Colonic mucosa (tissue), 4 donors: Measurements from ENCODE around the gene JAG2. TPM values are rescaled to one million over a fixed set of nuclear protein-coding genes. Genes with fewer than 3 reads are reported as not detected.

Source experiments
- DNase-seq: peaks from one replicate; pipeline ENCODE4 v3.0.0-alpha.2; 2020
- H3K27ac ChIP-seq: fragments of 200-600 bp; one replicate; pipeline ENCODE4 v1.8.0; 2021
- H3K27me3 ChIP-seq: fragments of 200-600 bp; one replicate; pipeline ENCODE4 v1.8.0; 2021
- H3K36me3 ChIP-seq: fragments of 200-600 bp; one replicate; pipeline ENCODE4 v1.8.0; 2021
- H3K4me1 ChIP-seq: fragments of 200-600 bp; one replicate; pipeline ENCODE4 v1.8.0; 2021; ENCODE audit warnings: mild to moderate bottlenecking
- H3K4me3 ChIP-seq: fragments of 200-600 bp; one replicate; pipeline ENCODE4 v1.8.0; 2021
- H3K9ac ChIP-seq, 2 donors: one replicate each; pipeline ENCODE4 v1.7.0; 2013; ENCODE audit warnings: control low read depth in 2 of 2, low read depth in 2 of 2, low read length in 2 of 2
- H3K9me3 ChIP-seq: fragments of 200-600 bp; one replicate; pipeline ENCODE4 v1.8.0; 2021
- intact Hi-C: fragments of 100-400 bp; cut with DNase I; formaldehyde crosslinking; loops from one replicate; pipeline ENCODE4 v1.14.1; 2022
- total RNA-seq, 2 donors: library from RNA; stranded (reverse); fragmentation: NEBNext Ultra II Directional in 1 of 2; extraction: Animal tissue kit (Norgen Biotek cat#: 25700) in 1 of 2; gene quantifications; one replicate each; pipeline ENCODE4 v1.2.1, GENCODE V29; 2021
- TF ChIP-seq, protein P1 (sequence below): fragments of 200-600 bp; IDR thresholded peaks from one replicate; pipeline ENCODE4 v1.8.0; 2022; ENCODE audit warnings: antibody characterized with exemption, mild to moderate bottlenecking
- donor health status: healthy.
- donor health status: DM: no; HTN: no; CAD: no.
- donor health status: DM: no; HTN: no; CAD: no.

Gene JAG2
- total RNA-seq, 2 donors from 2014 or later, result 8.2 to 11.0 TPM

DNA sequence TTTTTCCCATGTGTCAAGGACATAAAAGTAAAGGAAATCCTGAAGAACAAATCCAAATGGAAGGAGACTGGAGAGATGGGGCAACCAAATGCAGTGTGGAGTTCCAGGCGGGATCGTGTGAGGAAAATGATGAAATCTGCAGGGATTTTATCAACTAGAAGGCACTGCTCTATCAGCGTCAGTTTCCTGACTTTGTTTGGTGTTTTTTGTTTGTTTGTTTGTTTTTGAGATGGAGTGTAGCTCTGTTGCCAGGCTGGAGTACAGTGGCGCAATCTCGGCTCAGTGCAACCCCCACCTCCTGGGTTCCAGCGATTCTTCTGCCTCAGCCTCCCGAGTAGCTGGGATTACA lies 60.1 kb downstream of the JAG2 start:
- Histone ChIP-seq H3K4me3 (no peak overlapping the region), H3K36me3 (no peaks in the 10 kb centered on the region), H3K4me1 (no peaks in the 10 kb centered on the region), H3K27ac (no peak overlapping the region), H3K27me3 (peaks cover 2% of the 10 kb centered on the region), H3K9me3 (no peaks in the 10 kb centered on the region), H3K9ac (no peak overlapping the region)
- DNase-seq, result no peak
- TF ChIP-seq, protein P1, sequence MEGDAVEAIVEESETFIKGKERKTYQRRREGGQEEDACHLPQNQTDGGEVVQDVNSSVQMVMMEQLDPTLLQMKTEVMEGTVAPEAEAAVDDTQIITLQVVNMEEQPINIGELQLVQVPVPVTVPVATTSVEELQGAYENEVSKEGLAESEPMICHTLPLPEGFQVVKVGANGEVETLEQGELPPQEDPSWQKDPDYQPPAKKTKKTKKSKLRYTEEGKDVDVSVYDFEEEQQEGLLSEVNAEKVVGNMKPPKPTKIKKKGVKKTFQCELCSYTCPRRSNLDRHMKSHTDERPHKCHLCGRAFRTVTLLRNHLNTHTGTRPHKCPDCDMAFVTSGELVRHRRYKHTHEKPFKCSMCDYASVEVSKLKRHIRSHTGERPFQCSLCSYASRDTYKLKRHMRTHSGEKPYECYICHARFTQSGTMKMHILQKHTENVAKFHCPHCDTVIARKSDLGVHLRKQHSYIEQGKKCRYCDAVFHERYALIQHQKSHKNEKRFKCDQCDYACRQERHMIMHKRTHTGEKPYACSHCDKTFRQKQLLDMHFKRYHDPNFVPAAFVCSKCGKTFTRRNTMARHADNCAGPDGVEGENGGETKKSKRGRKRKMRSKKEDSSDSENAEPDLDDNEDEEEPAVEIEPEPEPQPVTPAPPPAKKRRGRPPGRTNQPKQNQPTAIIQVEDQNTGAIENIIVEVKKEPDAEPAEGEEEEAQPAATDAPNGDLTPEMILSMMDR, result no peak
- intact Hi-C loops, result no loop called here

DNA sequence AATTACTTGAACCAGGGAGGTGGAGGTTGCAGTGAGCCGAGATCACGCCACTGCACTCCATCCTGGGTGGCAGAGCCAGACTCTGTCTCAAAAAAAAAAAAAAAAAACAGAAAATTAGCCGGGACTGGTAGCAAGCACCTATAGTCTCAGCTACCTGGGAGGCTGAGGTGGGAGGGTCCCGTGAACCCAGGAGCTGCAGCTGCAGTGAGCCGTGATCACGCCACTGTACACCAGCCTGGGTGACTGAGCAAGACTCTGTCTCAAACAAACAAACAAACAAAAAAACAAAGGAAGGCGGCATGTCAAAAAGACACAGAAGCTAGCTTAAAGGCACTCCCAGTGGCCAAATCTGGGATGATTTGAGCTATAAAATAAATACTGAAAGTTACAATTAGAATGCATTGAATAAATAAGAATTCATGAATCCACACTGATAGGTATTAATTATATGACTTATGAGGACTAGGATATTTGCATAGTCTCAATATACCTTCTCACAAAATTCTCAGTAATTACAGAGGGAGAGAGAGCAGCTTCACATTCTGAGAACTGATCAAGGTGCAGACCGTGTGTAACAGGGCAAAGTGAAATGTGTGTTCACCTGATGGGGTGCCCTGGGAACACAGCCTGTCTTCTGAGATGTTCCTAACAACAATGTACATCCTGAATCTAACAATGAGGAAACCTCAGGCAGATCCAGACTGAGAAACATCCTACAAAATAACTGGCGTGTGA lies 60.6 kb downstream of the JAG2 start:
- Histone ChIP-seq H3K9me3 (no peaks in the 10 kb centered on the region), H3K4me3 (no peak overlapping the region), H3K9ac (no peak overlapping the region), H3K27ac (no peak overlapping the region), H3K4me1 (no peaks in the 10 kb centered on the region), H3K36me3 (no peaks in the 10 kb centered on the region), H3K27me3 (peaks cover 6% of the 10 kb centered on the region)
- TF ChIP-seq, protein P1, result no peak
- intact Hi-C loops, result no loop called here
- no peak for DNase-seq

DNA sequence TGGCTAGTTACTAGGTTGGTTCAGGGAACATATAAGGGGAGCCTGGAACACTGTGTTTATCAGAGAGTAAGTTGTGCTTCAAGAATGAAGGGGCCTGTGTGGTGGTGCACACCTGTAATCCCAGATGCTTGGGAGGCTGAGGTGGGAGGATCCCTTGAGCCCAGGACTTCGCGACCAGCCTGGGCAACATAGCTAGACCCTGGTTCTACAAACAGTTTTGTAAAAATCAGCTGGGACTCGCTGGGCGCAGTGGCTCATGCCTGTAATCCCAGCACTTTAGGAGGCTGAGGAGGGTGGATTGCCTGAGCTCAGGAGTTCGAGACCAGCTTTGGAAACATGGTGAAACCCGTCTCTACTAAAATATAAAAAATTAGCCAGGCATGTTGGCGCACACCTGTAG lies 61.2 kb downstream of the JAG2 start:
- no peak overlapping the region for H3K9ac ChIP-seq
- TF ChIP-seq, protein P1, result no peak
- intact Hi-C loops, result no loop called here

DNA sequence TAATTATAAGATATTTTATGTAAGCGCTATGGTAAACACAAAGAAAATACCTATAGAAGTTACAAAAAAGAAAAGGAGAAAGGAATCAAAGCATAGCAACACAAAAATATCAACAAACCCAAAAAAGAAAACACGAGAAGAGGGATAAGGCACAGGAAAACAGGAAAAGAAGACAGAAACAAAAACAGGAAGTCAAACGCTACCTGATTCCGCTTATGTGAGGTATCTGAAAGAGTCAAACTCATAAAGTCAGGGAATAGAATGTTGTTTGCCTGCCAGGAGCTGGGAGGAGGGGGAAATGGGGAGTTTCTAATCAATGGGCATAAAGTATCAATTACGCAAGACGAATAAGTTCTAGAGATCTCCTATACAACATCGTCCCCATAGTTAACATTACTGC lies 63.4 kb downstream of the JAG2 start:
- TF ChIP-seq, protein P1, result no peak
- Histone ChIP-seq H3K27ac (no peak overlapping the region), H3K27me3 (peaks cover 6% of the 10 kb centered on the region), H3K9me3 (no peaks in the 10 kb centered on the region), H3K4me3 (no peak overlapping the region), H3K4me1 (no peaks in the 10 kb centered on the region), H3K36me3 (no peaks in the 10 kb centered on the region), H3K9ac (no peak overlapping the region)
- DNase-seq, result no peak
- intact Hi-C loops, result no loop called here

More for the DNA sequence above, 61.2 kb downstream of the JAG2 start:
- peaks cover 6% of the 10 kb centered on the region for H3K27me3 ChIP-seq
- H3K36me3 ChIP-seq, result no peaks in the 10 kb centered on the region
- no peaks in the 10 kb centered on the region for H3K9me3 ChIP-seq
- H3K4me1 ChIP-seq, result no peaks in the 10 kb centered on the region
- H3K4me3 ChIP-seq, result no peak overlapping the region
- H3K27ac ChIP-seq, result no peak overlapping the region
- DNase-seq, result no peak

DNA sequence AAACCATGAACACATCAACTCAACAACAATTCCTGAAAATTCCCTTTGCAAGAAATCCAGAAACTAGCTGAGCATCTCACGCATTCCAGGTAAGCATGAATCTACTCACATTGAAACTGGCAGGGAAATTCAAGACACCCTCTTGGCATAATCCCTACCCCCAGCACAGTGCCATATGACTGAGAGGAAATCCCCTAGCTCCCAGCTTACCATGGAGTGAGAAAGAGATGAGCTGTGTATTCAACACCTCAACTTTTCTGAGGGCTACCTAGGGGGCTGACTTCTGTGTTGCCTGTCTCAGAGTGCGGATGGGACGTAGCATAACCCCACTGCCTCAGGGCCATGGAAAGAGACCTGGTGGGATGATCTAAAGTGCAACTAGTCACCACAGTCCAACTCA lies 65.7 kb downstream of the JAG2 start:
- H3K27me3 ChIP-seq, result peaks cover 6% of the 10 kb centered on the region
- intact Hi-C loops, result no loop called here

More for the DNA sequence above, 65.7 kb downstream of the JAG2 start:
- no peak overlapping the region for H3K4me3 ChIP-seq
- TF ChIP-seq, protein P1, result no peak
- H3K27ac ChIP-seq, result no peak overlapping the region
- no peak for DNase-seq
- no peaks in the 10 kb centered on the region for H3K4me1 ChIP-seq
- no peaks in the 10 kb centered on the region for H3K36me3 ChIP-seq
- H3K9me3 ChIP-seq, result no peaks in the 10 kb centered on the region
- H3K9ac ChIP-seq, result no peak overlapping the region
